WTC11 (cell line): ENCODE measurements around the gene FAM193A. TPM values are rescaled to one million over a fixed set of nuclear protein-coding genes. Genes with fewer than 3 reads are reported as not detected.
"Not testable (repeated sequence)": the region's sequence is repeated elsewhere in the genome, so short reads cannot be mapped to it uniquely, and the experiment has no call there.

Experiments used
- ATAC-seq: fragments of 200-7000 bp; cut with Tn5 transposase; 2 replicates; pipeline ENCODE4 v1.10.0; 2021; ENCODE audit warnings: mild to moderate bottlenecking, moderate library complexity
- CTCF ChIA-PET: fragments of 300-600 bp; sonication (Branson Sonifier 250); formaldehyde crosslinking; loops from one replicate; lab custom pipeline; 2021; ENCODE audit warnings: antibody characterized with exemption; lab: Charles Lee
- POLR2A ChIA-PET: fragments of 350-600 bp; sonication (Branson Sonifier 250); formaldehyde crosslinking; loops from one replicate; lab custom pipeline; 2021; ENCODE audit warnings: antibody characterized with exemption; lab: Charles Lee
- DNase-seq: peaks from one replicate; pipeline ENCODE4 v3.0.0; 2021; ENCODE audit warnings: low spot score
- H3K27ac Mint-ChIP-seq: 2 replicates; pipeline ENCODE4 v1.8.0; 2021; ENCODE audit warnings: mixed read lengths
- H3K27me3 Mint-ChIP-seq: 2 replicates; pipeline ENCODE4 v1.8.0; 2021; ENCODE audit warnings: low read depth, mild to moderate bottlenecking, moderate library complexity, mixed read lengths
- H3K36me3 Mint-ChIP-seq: 2 replicates; pipeline ENCODE4 v1.8.0; 2021; ENCODE audit warnings: mixed read lengths
- H3K4me1 Mint-ChIP-seq: 2 replicates; pipeline ENCODE4 v1.8.0; 2022; ENCODE audit warnings: mixed read lengths
- H3K4me3 Mint-ChIP-seq: 2 replicates; pipeline ENCODE4 v1.8.0; 2021; ENCODE audit warnings: mild to moderate bottlenecking, moderate library complexity, mixed read lengths
- H3K9me3 Mint-ChIP-seq: 2 replicates; pipeline ENCODE4 v1.8.0; 2021; ENCODE audit warnings: mixed read lengths
- AR ChIP-seq: fragments of 250-450 bp; sonication (Bioruptor Pico); IDR thresholded peaks from 2 replicates; pipeline ENCODE4 v1.9.0; 2021; ENCODE audit warnings: mild to moderate bottlenecking
- ATF6 ChIP-seq: sonication (generic); formaldehyde crosslinking; IDR thresholded peaks from 2 replicates; pipeline ENCODE4 v1.8.1; 2023; ENCODE audit warnings: mild to moderate bottlenecking, missing genetic modification reagents
- E2F5 ChIP-seq: sonication (generic); formaldehyde crosslinking; IDR thresholded peaks from 2 replicates; pipeline ENCODE4 v1.8.1; 2022; ENCODE audit warnings: mild to moderate bottlenecking, moderate library complexity, missing genetic modification reagents
- FOXJ3 ChIP-seq: sonication (generic); formaldehyde crosslinking; IDR thresholded peaks from 2 replicates; pipeline ENCODE4 v1.9.0; 2021; ENCODE audit warnings: missing genetic modification reagents, mild to moderate bottlenecking, borderline replicate concordance
- HMGA2 ChIP-seq: fragments of 250-450 bp; sonication (Bioruptor Pico); IDR thresholded peaks from 2 replicates; pipeline ENCODE4 v1.4.0; 2021; ENCODE audit warnings: mild to moderate bottlenecking, moderate library complexity
- NFYB ChIP-seq: sonication (generic); formaldehyde crosslinking; conservative IDR thresholded peaks from 2 replicates; pipeline ENCODE4 v1.8.0; 2022; ENCODE audit warnings: low read depth, missing genetic modification reagents
- STAT6 ChIP-seq: sonication (generic); formaldehyde crosslinking; conservative IDR thresholded peaks from 2 replicates; pipeline ENCODE4 v1.8.1; 2023; ENCODE audit warnings: mild to moderate bottlenecking, low read depth, missing genetic modification reagents, moderate library complexity
- ZNF423 ChIP-seq: fragments of 250-450 bp; sonication (Bioruptor Pico); IDR thresholded peaks from 2 replicates; pipeline ENCODE4 v2.1.2; 2022; ENCODE audit warnings: mild to moderate bottlenecking, moderate library complexity
- ZSCAN18 ChIP-seq: fragments of 250-450 bp; sonication (Bioruptor Pico); IDR thresholded peaks from 2 replicates; pipeline ENCODE4 v2.1.2; 2022; ENCODE audit warnings: mild to moderate bottlenecking, moderate library complexity
- total RNA-seq: library from RNA; stranded (reverse); gene quantifications from 3 replicates; pipeline ENCODE4 v1.2.3, GENCODE V29; 2021

The FAM193A gene
- total RNA-seq, 1 experiment from 2014 or later: 28.1 TPM

GRCh38 chr4:2636331-2636730, 99.9 kb downstream of the FAM193A start:
- H3K27me3 Mint-ChIP-seq: no peaks in the 10 kb centered on the region
- DNase-seq: no peak
- H3K4me1 Mint-ChIP-seq: no peaks in the 10 kb centered on the region
- no peak overlapping the region for H3K4me3 Mint-ChIP-seq
- H3K9me3 Mint-ChIP-seq: no peaks in the 10 kb centered on the region
- ChIA-PET POLR2A (no interaction called here), CTCF (no interaction called here)
- ATAC-seq: no peak
- TF ChIP-seq AR (no peak), E2F5 (no peak)
- H3K27ac Mint-ChIP-seq: no peak overlapping the region; the same call in 1 of the 2 replicates
- peaks cover 44% of the 10 kb centered on the region for H3K36me3 Mint-ChIP-seq

- CTCF ChIA-PET, H3K9me3 Mint-ChIP-seq, ATAC-seq, POLR2A ChIA-PET, H3K27ac Mint-ChIP-seq, H3K4me3 Mint-ChIP-seq, H3K4me1 Mint-ChIP-seq, DNase-seq, H3K27me3 Mint-ChIP-seq: not testable (repeated sequence)
- peaks cover 43% of the 10 kb centered on the region for H3K36me3 Mint-ChIP-seq
Measured at GRCh38 chr4:2636994-2637393, 100.5 kb downstream of the FAM193A start.

- peaks cover 46% of the 10 kb centered on the region for H3K36me3 Mint-ChIP-seq
- DNase-seq: no peak
- no peak for ATAC-seq
- ChIA-PET CTCF (no interaction called here), POLR2A (no interaction called here)
- no peak overlapping the region for H3K4me3 Mint-ChIP-seq
- no peaks in the 10 kb centered on the region for H3K9me3 Mint-ChIP-seq
- H3K27ac Mint-ChIP-seq: peak overlapping the region; percentile 6; the same call in 1 of the 2 replicates
- no peaks in the 10 kb centered on the region for H3K4me1 Mint-ChIP-seq
- no peaks in the 10 kb centered on the region for H3K27me3 Mint-ChIP-seq
- TF ChIP-seq STAT6 (CRISPR knock-in tag): no peak
- TF ChIP-seq FOXJ3: no peak
- TF ChIP-seq HMGA2 (CRISPR knock-in tag): no peak
- no peak for TF ChIP-seq ZNF423 (CRISPR knock-in tag)
- no peak for TF ChIP-seq NFYB (CRISPR knock-in tag)
- no peak for TF ChIP-seq ATF6 (CRISPR knock-in tag)
- TF ChIP-seq ZSCAN18 (CRISPR knock-in tag): no peak
Measured at GRCh38 chr4:2637956-2638552, 101.6 kb downstream of the FAM193A start.
